ENCODE measurements around the gene RHOV.

RHOV gene

DNA sequence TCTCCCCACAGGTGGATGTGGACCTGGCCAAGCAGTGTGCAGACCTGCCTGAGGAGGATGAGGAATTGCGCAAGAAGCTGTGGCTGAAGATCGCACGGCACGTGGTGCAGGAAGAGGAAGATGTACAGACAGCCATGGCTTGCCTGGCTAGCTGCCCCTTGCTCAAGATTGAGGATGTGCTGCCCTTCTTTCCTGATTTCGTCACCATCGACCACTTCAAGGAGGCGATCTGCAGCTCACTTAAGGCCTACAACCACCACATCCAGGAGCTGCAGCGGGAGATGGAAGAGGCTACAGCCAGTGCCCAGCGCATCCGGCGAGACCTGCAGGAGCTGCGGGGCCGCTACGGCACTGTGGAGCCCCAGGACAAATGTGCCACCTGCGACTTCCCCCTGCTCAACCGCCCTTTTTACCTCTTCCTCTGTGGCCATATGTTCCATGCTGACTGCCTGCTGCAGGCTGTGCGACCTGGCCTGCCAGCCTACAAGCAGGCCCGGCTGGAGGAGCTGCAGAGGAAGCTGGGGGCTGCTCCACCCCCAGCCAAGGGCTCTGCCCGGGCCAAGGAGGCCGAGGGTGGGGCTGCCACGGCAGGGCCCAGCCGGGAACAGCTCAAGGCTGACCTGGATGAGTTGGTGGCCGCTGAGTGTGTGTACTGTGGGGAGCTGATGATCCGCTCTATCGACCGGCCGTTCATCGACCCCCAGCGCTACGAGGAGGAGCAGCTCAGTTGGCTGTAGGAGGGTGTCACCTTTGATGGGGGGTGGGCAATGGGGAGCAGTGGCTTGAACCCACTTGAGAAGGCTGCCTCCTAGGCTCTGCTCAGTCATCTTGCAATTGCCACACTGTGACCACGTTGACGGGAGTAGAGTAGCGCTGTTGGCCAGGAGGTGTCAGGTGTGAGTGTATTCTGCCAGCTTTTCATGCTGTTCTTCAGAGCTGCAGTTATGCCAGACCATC lies 28.8 kb upstream of the RHOV start:
- DNase-seq: no peak

DNA sequence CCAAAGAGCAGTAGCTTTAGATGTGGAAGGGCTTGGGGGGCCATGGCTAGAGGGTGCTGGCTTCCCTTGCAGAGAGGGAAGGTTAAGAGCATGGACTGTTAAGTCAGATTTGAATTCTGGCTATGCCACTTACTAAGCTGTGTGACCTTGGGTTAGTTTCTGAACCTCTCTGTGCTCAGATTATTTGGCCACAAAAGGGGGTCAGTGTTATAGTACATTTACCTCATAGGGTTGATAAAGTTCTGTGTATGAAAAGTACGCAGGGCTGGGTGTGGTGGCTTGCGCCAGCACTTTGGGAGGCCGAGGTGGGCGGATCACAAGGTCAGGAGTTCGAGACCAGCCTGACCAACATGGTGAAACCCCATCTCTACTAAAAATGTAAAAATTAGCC lies 27.0 kb upstream of the RHOV start:
- DNase-seq: no peak

DNA sequence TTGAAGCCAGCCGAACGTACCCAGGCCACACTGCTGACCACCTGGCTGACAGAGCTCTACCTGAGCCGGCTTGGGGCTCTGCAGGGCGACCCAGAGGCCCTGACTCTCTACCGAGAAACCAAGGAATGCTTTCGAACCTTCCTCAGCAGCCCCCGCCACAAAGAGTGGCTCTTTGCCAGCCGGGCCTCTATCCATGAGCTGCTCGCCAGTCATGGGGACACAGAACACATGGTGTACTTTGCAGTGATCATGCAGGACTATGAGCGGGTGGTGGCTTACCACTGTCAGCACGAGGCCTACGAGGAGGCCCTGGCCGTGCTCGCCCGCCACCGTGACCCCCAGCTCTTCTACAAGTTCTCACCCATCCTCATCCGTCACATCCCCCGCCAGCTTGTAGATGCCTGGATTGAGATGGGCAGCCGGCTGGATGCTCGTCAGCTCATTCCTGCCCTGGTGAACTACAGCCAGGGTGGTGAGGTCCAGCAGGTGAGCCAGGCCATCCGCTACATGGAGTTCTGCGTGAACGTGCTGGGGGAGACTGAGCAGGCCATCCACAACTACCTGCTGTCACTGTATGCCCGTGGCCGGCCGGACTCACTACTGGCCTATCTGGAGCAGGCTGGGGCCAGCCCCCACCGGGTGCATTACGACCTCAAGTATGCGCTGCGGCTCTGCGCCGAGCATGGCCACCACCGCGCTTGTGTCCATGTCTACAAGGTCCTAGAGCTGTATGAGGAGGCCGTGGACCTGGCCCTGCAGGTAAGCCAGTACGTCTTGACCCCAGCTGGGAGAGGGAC lies 26.4 kb upstream of the RHOV start:
- DNase-seq: no peak

DNA sequence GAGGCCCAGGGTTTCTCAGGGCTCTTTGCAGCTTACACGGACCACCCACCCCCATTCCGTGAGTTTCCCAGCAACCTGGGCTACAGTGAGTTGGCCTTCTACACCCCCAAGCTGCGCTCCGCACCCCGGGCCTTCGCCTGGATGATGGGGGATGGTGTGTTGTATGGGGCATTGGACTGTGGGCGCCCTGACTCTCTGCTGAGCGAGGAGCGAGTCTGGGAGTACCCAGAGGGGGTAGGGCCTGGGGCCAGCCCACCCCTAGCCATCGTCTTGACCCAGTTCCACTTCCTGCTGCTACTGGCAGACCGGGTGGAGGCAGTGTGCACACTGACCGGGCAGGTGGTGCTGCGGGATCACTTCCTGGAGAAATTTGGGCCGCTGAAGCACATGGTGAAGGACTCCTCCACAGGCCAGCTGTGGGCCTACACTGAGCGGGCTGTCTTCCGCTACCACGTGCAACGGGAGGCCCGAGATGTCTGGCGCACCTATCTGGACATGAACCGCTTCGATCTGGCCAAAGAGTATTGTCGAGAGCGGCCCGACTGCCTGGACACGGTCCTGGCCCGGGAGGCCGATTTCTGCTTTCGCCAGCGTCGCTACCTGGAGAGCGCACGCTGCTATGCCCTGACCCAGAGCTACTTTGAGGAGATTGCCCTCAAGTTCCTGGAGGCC lies 25.6 kb upstream of the RHOV start:
- DNase-seq: no peak

DNA sequence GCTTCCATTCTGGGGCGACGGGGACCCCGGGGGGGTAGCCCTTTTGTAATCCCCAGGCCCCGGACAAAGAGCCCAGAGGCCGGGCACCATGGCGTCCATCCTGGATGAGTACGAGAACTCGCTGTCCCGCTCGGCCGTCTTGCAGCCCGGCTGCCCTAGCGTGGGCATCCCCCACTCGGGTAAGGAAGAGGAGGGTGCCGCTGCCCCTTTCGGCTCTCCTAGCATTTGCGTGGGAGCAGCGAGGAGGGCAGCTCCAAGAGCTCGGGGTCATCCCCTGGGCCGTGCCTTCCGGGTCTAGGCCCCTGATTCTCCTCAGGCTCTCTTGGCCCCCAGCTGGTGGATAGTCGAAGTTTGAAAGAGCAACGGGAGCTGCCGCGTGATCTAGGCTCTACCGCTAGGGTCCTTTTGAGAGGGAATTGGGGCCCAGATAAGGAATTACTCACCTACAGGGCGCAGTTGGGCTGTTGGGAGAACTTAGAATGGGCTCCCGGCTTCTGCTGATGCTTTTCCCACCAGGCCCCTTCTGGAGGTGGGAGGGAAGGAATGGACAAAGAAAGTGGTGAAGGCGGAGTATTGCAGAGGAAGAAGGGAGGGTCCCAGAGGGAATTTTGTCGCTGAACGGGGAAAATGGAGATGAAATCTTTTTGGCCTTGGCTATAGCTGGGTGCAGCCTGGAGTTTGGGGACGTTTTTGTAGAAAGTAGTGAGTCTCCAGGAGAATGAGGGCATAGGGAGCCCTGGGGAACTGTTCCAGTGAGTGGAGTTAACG lies 20.8 kb upstream of the RHOV start:
- peak in 3 of 4 experiments; percentile 20 to 38 (median 24) for DNase-seq

DNA sequence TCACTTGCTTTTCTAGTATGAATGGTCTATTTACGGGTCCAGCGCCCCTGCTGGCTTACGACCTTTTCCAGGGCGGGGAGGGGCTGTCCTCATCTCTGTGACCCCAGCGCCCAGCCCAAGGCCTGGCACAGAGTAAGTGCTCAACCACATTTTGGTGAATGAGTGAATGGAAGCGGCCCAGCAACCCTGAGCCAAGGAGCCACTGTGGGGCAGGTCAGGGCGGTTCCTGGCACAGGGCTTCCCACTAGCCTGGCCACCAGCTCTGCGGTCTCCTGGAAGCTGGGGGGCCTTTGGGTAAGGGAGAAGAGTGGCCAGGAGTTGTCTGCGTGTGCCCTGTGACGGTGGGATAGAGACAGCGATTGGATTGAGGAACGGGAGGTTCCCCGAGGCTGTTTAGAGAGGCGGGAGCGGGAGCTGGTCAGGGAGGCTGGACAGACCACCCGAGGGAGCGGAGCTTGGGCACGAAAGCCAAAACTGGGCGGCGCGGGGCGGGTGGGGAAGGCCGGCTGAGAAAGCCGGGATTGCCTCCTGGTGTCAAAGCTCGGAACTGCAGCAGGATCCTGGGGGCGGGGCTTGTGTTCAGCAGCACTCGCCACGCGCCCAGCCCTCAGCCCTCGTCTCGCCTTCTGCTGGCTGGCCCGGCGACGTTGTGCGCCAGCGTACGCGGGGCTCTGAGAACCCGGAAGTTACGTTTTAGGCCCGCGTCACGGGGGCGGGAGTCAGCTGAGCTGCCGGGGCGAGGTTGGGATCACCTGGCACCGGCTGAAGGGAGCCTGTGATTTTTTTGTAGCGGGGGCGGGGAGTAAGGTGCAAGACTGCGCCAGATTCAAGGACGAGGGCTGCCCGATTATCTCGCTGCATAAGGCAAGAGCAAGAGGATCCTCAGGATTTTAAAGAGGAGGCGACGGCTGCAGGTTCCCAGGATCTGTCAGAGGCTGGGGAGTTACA lies 20.0 kb upstream of the RHOV start, which contains the start of gene VPS18:
TSS of gene VPS18 (plus strand) at position 718 of the 948 bp plus-strand sequence. CDS start 319 bp downstream, outside the sequence.
- peak; percentile 96 to 99 (median 98) for DNase-seq

DNA sequence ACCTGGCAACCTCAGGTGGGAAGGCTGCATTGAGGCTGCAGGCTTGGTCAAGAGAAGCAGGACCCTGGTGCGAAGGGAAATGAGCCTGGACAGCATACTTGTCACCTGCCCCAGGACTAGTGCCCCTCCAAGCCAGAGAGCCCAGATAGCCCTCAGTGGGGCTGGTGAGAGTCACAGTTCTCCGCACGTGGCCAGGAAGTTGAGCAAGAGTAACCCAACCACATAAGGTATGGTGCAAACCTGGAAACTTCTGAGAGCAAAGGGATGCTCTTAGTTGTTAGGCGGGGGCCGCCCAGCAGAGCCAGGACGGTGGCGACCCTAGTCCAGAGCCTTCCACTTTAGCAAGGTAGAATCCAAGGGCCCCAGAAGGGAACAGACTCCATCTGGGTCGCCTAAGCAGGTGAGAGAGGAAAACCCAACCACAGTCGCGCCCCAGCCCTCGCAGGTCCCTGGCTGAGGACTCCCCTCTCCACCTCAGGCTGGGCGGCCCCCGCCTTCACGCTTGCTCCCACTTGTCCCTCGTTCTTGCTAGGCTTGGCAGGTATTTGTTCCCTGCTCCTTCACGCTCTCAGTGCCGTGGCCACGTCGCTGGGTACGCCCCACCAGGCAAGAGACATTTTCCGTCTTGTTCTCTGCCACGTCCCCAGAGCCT lies 19.1 kb upstream of the RHOV start:
- no peak for DNase-seq

DNA sequence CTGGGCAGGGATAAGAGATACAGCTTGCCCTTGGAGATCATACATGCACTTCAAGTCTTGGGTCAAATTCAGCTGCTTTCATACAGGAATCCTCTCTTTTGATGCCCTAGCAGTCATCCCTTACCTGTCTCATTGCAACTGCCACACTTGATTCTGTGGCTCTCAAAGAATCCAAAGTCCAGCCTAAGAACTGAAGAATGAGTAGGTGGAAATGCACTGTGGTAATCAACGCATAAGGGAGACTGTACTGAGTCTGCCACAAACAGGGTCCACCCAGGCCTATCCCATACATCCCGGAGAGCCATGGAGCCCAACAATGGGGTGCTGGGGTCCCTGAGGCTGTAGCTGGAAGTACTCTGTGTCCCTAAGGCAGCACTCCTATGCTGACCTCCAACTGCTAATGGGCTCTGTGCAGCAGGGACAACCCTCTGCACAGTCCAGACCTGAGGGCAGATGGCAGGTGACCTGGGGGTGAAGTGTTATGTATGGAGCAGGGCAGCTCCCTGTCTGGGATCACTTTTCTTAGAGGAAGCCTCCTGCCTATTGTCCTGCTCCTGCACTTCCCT lies 18.5 kb upstream of the RHOV start:
- no peak for DNase-seq

DNA sequence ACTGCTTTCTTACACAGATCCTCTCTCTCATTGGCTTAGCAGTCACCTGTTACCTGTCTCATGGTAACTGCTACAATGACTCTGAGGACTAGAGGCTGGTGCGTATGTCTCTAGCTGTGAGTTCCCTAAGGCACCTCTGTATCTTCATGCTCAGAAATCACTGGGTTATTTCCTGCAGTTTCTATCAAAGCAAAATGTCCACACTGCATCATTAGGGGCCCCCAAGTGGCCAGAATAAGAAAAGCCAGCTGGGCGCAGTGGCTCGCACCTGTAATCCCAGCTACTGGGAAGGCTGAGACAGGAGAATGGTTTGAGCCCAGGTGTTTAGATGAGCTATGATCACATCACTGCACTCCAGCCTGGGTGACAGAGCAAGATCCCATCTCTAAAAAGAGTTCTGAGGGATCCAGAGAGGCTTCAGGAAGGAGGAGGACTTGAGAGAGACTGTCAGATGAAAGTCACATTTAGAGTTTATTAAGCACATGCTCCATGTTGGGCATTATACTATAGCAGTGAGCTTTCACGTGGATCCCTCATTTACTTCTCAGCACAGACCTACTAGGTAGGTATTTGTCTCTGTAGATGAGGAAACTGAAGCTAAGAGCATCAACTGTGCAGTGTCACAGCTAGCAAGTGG lies 17.9 kb upstream of the RHOV start:
- no peak for DNase-seq

DNA sequence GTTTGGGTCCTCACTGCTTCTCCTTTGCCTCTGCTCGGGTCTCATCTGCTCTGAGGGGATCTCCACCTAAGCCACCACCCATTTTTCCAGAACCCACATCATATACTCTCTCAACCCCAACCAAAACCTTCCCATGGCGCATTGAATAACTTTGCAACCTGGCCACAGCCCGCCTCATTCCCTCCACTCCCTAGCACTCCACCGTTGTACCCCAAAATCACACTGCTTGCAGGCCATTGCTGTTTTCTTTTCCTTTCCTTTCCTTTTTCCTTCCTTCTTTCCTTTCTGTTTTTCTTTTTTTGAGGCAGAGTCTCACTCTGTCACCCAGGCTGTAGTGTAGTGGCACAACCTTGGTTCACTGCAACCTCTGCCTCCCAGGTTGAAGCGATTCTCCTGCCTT lies 17.1 kb upstream of the RHOV start:
- DNase-seq: no peak

DNA sequence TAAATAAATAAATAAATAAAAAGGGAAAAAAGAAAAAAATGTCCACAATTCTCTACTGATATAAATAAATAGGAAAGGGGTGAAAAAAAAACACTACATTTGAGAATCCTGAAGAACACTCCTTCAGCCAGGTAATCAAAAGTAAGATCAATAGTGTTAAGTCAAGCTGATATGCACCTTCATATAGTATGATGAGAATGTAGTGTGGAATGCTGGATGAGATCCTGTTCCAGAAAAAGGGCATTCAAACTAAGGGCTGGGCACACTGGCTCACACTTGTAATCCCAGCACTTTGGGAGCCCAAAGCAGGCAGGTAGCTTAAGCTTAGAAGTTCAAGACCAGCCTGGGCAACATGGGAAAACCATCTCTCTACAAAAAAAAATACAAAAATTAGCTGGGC lies 15.1 kb upstream of the RHOV start:
- no peak for DNase-seq

DNA sequence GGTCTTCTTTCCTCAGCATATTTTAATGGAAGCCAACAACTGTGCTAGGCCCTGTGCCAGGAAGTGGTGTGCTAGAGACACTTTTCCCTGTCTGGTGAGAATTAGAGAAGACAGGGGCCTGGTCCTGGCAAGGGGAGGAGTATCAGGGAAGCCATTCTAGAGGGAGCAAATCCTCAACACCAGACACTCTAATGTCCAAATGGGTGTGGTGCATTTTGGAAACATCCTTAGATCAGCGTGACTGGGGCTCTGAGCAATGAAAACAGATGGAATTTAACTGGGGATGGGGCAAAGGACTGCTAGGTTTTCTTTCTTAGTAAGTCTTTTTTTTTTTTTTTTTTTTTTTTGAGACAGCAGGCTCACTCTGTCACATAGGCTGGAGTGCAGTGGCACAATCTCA lies 12.6 kb upstream of the RHOV start:
- DNase-seq: no peak

DNA sequence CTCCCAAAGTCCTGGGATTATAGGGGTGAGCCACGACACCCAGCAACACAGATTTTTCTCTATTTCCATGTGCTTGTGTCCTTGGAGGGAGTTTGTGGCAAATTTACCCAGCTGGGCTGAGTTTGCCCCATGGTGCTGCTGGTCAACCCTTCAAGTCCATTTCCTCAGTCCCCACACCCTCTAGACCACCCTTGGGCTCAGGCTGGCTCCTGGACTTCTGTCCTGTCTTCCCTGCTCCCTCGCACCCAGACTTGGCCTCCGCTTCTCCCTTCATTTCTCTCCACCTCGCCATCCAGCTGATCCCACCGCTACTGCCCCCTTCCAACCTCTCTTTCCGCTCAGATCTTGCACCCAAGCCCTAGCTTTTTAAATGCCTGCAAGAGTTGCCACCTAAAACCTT lies 7.3 kb upstream of the RHOV start:
- no peak for DNase-seq

DNA sequence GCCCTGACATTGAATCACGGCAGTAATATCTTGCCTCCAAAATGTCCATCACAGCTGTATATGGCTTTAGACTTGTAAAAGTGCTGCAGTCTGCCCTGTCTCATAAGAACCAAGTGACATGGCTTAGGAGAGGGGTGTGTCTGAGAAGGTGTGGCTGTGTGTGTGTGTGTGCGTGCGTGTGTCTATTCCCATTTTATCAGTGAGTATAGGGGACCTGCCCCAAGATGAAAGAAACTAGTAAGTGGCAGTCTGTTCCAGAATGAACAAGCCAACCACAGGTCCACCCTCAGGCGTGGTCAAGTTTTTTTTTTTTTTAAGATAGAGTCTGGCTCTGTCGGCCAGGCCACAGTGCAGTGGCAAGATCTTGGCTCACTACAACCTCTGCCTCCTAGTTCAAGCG lies 5.6 kb upstream of the RHOV start:
- DNase-seq: no peak

DNA sequence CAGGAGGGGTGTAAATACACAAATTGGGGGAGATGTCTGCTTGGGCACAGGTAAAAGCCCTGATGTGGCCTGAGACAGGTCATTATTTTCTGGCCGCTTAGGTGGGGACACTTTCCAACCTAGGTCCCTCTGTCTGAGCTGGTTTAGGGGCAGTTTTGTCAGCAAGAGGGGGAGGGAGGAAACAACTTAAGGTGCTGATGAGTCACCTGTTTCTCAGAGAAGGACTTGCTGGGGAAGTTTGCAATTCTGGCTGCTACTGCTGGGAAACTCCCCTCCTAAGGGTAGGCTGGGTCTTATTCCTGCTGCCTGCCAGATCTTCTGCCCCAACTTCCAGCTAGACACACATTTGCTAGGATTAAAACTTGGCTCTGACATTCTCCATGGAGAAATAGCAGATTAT lies 4.8 kb upstream of the RHOV start:
- DNase-seq: no peak

DNA sequence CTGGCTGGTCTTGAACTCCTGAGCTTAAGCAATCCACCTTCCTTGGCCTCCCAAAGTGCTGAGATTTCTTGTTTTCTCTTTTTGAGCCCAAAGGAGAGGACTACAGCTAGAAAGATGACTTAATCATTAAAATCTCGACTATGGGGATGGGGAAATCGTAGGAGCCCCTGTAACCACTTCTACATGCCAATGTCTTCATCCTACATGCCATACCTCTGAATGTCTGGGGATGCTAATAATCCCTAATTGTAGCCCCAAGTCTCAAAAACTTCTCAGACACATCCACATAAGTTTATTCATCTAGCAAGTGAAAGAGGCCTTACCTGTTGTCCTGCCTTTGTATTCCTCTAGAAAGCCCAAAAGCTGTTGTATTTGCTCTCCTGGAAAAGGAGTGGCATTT lies 3.7 kb upstream of the RHOV start:
- DNase-seq: no peak

DNA sequence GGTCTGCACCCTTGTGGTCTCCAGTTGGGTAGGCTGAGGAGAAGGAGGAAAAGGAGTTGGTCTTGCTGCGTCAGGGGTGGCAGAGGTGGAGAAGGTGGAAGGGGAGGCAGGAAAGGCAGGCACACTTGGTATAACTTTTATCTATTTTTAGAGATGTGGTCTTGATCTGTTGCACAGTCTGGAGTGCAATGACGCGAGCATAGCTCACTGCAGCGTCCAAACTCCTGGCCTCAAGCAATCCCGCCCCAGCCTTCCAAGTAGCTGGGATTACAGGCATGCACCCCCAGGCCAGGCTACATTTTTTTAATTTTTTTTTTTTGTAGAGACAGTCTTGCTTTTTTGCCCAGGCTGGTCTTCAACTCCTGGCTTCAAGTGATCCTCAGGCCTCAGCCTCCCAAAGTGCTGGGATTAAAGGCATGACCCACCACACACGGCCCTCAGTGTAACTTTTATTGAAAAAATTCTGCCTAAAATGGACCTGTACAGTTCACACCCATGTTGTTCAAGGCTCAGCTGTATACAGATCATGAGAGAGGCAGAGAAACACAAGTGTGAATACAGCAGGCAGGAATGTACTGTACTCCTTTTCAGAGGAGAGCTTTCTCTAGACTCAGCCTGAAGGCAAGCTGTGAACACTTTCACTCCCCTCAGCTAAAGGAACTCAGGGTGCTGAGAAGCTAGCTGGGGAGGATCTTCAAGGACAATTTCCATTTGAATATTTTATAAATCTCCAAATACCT lies 2.1 kb upstream of the RHOV start:
- no peak for DNase-seq

DNA sequence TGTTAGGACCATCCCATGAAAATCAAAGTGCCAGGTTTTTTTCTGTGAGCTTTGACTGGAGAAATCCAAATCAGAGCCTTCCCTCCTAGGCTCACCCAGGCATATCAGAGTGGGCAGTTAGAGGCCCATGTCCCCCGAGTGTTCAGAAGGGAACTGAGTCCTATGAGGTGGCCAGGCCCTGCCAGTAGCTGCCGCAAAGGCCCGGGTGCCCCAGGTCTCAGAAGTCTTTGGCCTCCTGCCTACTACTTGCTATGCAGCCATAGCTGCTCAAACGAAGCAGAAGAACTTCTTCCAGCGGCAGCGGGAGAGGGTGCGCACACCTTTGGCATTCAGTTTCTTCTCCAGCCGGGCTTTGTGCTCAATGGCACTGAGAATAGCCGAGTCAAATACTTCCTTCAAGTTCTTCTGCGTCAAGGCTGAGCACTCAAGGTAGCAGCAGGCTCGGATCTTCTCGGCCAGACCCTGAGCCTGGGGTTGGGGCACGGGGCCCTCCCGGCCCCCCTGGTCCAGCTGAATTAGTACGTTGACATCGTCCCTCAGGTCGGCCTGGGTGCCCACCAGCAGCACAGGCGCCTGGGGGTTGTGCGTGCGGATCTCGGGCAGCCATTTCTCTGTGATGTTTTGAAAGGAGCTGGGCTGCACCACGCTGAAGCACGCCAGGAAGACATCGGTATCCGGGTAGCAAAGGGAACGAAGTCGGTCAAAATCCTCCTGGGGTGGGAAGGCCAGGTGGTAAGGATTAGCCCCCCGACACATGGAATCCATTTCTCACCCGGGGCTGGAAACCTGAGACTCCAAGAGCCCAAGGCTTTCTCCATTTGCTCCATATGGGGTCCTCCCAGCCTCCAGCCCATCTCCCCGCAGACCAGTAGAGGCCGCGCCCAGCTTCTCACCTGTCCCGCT lies 992 bp downstream of the RHOV start:
- DNase-seq: no peak
